Bone marrow (tissue), 2 donors: ENCODE results near the gene WASHC2A.
"Not testable (repeated sequence)": the region's sequence is repeated elsewhere in the genome, so short reads cannot be mapped to it uniquely, and the experiment has no call there.

Source experiments
- DNase-seq, 2 donors: peaks; one replicate each; lab custom pipeline; 2025; lab: John Stamatoyannopoulos, UW

WASHC2A gene

GRCh38 chr10:50067546-50068351 is at the start of gene WASHC2A:
Gene WASHC2A (plus strand): TSS chr10:50067954. CDS start chr10:50068006, 52 bp downstream.
- peak in 1 of 2 donors; percentile 78 for DNase-seq

GRCh38 chr10:50019279-50019678 is 48.5 kb upstream of the WASHC2A start:
- not testable (repeated sequence) for DNase-seq

- DNase-seq: not testable (repeated sequence)
These were observed 47.2 kb upstream of the WASHC2A start for GRCh38 chr10:50020451-50021024.

- no peak for DNase-seq
These were observed 46.1 kb upstream of the WASHC2A start for GRCh38 chr10:50021646-50022045.

- not testable (repeated sequence) for DNase-seq
These were observed 42.9 kb upstream of the WASHC2A start for GRCh38 chr10:50024716-50025383.

- no peak for DNase-seq
These were observed 42.1 kb upstream of the WASHC2A start for GRCh38 chr10:50025627-50026026.

- no peak for DNase-seq
These were observed 40.6 kb upstream of the WASHC2A start for GRCh38 chr10:50027195-50027594.

- DNase-seq: no peak
These were observed 34.3 kb upstream of the WASHC2A start for GRCh38 chr10:50033481-50033880.

GRCh38 chr10:50035337-50035736 is 32.4 kb upstream of the WASHC2A start:
- DNase-seq: not testable (repeated sequence)

GRCh38 chr10:50044941-50045664 is 22.7 kb upstream of the WASHC2A start:
- no peak for DNase-seq

- DNase-seq: not testable (repeated sequence)
These were observed 21.3 kb upstream of the WASHC2A start for GRCh38 chr10:50046457-50046856.

- not testable (repeated sequence) for DNase-seq
These were observed 20.2 kb upstream of the WASHC2A start for GRCh38 chr10:50047594-50047993.

GRCh38 chr10:50051995-50052660 is 15.6 kb upstream of the WASHC2A start:
- not testable (repeated sequence) for DNase-seq

- DNase-seq: not testable (repeated sequence)
These were observed 14.9 kb upstream of the WASHC2A start for GRCh38 chr10:50052778-50053376.

GRCh38 chr10:50055494-50056292 is 12.1 kb upstream of the WASHC2A start:
- not testable (repeated sequence) for DNase-seq

GRCh38 chr10:50056654-50057053 is 11.1 kb upstream of the WASHC2A start:
- not testable (repeated sequence) for DNase-seq

- not testable (repeated sequence) for DNase-seq
These were observed 9.0 kb upstream of the WASHC2A start for GRCh38 chr10:50058727-50059126.

GRCh38 chr10:50059946-50060345 is 7.8 kb upstream of the WASHC2A start:
- not testable (repeated sequence) for DNase-seq

- not testable (repeated sequence) for DNase-seq
These were observed 6.2 kb upstream of the WASHC2A start for GRCh38 chr10:50061548-50061947.

GRCh38 chr10:50063100-50063499 is 4.7 kb upstream of the WASHC2A start:
- no peak for DNase-seq
